Measurements from ENCODE around the gene PER2.

GRCh38 chr2:238230699-238231098, 57.7 kb downstream of the PER2 start:
- no peak for TF ChIP-seq POLR2A (IDR thresholded peaks at IDR 0.05)
- TF ChIP-seq, protein P1, sequence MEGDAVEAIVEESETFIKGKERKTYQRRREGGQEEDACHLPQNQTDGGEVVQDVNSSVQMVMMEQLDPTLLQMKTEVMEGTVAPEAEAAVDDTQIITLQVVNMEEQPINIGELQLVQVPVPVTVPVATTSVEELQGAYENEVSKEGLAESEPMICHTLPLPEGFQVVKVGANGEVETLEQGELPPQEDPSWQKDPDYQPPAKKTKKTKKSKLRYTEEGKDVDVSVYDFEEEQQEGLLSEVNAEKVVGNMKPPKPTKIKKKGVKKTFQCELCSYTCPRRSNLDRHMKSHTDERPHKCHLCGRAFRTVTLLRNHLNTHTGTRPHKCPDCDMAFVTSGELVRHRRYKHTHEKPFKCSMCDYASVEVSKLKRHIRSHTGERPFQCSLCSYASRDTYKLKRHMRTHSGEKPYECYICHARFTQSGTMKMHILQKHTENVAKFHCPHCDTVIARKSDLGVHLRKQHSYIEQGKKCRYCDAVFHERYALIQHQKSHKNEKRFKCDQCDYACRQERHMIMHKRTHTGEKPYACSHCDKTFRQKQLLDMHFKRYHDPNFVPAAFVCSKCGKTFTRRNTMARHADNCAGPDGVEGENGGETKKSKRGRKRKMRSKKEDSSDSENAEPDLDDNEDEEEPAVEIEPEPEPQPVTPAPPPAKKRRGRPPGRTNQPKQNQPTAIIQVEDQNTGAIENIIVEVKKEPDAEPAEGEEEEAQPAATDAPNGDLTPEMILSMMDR (IDR thresholded peaks at IDR 0.05): no peak

Measured in esophagus squamous epithelium (tissue), 4 donors.